Thoracic aorta (tissue), 2 donors: ENCODE measurements around the gene DGKH. TPM values are rescaled to one million over a fixed set of nuclear protein-coding genes. Genes with fewer than 3 reads are reported as not detected.
"Not testable (repeated sequence)": the region's sequence is repeated elsewhere in the genome, so short reads cannot be mapped to it uniquely, and the experiment has no call there.

Experiments
- ATAC-seq: fragments of 150-250 bp; one replicate; pipeline ENCODE4 v1.8.0; 2017; ENCODE audit warnings: low read depth; ENCODE audit not compliant: insufficient number of reproducible peaks, low FRiP score
- DNase-seq: peaks from one replicate; pipeline ENCODE4 v3.0.0-alpha.2; 2020; ENCODE audit warnings: low spot score
- H3K27ac ChIP-seq, 2 donors: fragments of 200-600 bp; sonication (generic); 1 replicate in 1 of 2; 2 replicates in 1 of 2; pipeline ENCODE4 v1.5.1; 2016; ENCODE audit warnings: mild to moderate bottlenecking in 2 of 2, moderate library complexity in 2 of 2
- H3K27me3 ChIP-seq: fragments of 200-600 bp; sonication (generic); replicated peaks from 2 replicates; pipeline ENCODE4 v1.6.0; 2016; ENCODE audit warnings: mild to moderate bottlenecking; ENCODE audit not compliant: insufficient read depth
- H3K36me3 ChIP-seq: fragments of 200-600 bp; sonication (generic); one replicate; pipeline ENCODE4 v1.5.1; 2016
- H3K4me1 ChIP-seq, 2 donors: fragments of 200-600 bp; sonication (generic); 1 replicate in 1 of 2; 2 replicates in 1 of 2; pipeline versions ENCODE4 v1.5.1 to v1.6.0; 2016; ENCODE audit warnings: low read depth in 2 of 2, mild to moderate bottlenecking in 1 of 2; ENCODE audit not compliant: control insufficient read depth in 1 of 2
- H3K4me3 ChIP-seq: fragments of 200-600 bp; sonication (generic); 2 replicates; pipeline ENCODE4 v1.5.1; 2016; ENCODE audit warnings: mild to moderate bottlenecking
- H3K9me3 ChIP-seq: fragments of 200-600 bp; sonication (generic); 2 replicates; pipeline ENCODE4 v1.5.1; 2016
- total RNA-seq, 2 donors: library from RNA; depleted of rRNA; stranded (reverse); fragments of >200 nt; gene quantifications; one replicate each; pipeline versions ENCODE4 v1.1.0 to v1.2.3, GENCODE V29; 2016
- TF ChIP-seq, protein P1 (sequence below): fragments of 200-600 bp; sonication (generic); IDR thresholded peaks from one replicate; pipeline ENCODE4 v1.5.1; 2019; ENCODE audit warnings: antibody characterized with exemption

Gene DGKH
- total RNA-seq, 2 donors from 2014 or later: 18.3 to 37.8 TPM

DNA sequence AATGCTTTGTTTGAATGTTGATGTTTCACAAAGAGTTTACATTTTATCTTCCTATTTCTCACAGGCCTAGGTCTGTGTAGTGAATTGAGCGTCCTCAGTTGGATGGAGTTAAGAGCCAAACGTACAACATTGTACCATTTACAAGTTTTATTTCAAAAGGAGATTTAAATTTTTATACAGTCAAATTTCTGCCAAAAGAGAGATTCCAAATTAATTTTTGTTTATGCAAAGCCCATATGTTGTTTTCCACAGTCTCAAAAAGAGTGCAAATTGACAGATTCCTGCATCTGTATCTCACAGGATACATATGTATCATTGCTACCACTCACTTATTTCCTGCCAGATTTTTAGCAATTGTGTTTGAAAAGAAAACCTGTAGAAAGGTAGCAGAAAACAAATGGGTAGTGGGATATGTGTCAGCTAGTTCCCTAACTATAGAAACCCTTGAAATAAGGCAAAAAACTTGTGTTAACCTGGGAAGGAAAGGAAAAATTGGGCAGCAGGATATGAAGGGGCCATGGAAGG is 46.1 kb downstream of the DGKH start:
- no peaks in the 10 kb centered on the region for H3K9me3 ChIP-seq
- H3K27ac ChIP-seq: no peak overlapping the region
- TF ChIP-seq, protein P1, sequence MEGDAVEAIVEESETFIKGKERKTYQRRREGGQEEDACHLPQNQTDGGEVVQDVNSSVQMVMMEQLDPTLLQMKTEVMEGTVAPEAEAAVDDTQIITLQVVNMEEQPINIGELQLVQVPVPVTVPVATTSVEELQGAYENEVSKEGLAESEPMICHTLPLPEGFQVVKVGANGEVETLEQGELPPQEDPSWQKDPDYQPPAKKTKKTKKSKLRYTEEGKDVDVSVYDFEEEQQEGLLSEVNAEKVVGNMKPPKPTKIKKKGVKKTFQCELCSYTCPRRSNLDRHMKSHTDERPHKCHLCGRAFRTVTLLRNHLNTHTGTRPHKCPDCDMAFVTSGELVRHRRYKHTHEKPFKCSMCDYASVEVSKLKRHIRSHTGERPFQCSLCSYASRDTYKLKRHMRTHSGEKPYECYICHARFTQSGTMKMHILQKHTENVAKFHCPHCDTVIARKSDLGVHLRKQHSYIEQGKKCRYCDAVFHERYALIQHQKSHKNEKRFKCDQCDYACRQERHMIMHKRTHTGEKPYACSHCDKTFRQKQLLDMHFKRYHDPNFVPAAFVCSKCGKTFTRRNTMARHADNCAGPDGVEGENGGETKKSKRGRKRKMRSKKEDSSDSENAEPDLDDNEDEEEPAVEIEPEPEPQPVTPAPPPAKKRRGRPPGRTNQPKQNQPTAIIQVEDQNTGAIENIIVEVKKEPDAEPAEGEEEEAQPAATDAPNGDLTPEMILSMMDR: no peak
- no peak for ATAC-seq
- H3K4me3 ChIP-seq: no peak overlapping the region
- no peak for DNase-seq
- peaks cover 6 to 16% of the 10 kb centered on the region in 2 donors for H3K4me1 ChIP-seq
- no peaks in the 10 kb centered on the region for H3K36me3 ChIP-seq
- H3K27me3 ChIP-seq: no peaks in the 10 kb centered on the region

DNA sequence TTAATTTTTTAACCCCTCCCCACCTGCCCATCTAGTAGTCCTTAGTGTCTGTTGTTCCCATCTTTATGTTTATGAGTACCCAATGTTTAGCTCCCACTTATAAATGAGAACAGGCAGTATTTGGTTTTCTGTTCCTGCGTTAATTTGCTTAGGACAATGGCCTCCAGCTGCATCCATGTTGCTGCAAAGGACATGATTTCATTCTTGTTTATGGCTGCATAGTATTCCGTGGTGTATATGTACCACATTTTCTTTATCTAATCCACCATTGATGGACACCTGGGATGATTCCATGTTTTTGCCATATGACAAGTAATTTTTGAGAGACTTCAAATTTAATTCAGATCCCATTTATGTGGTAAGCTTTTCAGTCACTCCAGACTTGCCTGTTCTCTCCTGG is 47.8 kb downstream of the DGKH start:
- DNase-seq, H3K27ac ChIP-seq, H3K4me3 ChIP-seq, H3K27me3 ChIP-seq, H3K36me3 ChIP-seq, ATAC-seq, H3K9me3 ChIP-seq: not testable (repeated sequence)
- H3K4me1 ChIP-seq: peaks cover 6 to 16% of the 10 kb centered on the region in 2 donors

DNA sequence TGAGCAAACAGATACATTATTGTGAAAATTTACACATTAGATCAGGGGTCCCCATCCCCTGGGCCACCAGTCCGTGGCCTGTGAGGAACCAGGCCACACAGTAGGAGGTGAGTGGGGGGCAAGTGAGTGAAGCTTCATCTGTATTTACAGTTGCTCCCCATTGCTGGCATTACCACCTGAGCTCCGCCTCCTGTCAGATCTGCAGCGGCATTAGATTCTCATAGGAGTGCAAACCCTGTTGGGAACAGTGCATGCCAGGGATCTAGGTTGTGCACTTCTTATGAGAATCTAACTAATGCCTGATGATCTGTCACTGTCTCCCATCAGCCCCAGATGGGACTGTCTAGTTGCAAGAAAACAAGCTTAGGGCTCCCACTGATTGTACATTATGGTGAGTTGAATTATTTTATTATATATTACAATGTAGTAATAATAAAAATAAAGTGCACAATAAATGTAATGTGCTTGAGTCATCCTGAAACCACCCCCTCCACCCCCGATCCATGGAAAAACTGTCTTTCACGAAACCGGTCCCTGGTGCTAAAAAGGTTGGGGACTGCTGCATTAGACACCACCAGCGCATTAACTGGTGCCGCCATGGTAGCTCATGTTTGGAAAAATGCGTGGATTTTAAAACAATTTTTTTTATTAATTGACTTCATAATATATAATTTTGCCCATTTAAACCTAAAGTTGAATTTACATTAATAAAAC is 51.7 kb downstream of the DGKH start:
- TF ChIP-seq, protein P1: no peak
- Histone ChIP-seq H3K9me3 (no peaks in the 10 kb centered on the region), H3K27me3 (no peaks in the 10 kb centered on the region), H3K27ac (no peak overlapping the region), H3K36me3 (no peaks in the 10 kb centered on the region), H3K4me3 (no peak overlapping the region), H3K4me1 (peaks cover 15 to 41% of the 10 kb centered on the region in 2 donors)
- ATAC-seq: no peak
- DNase-seq: no peak

DNA sequence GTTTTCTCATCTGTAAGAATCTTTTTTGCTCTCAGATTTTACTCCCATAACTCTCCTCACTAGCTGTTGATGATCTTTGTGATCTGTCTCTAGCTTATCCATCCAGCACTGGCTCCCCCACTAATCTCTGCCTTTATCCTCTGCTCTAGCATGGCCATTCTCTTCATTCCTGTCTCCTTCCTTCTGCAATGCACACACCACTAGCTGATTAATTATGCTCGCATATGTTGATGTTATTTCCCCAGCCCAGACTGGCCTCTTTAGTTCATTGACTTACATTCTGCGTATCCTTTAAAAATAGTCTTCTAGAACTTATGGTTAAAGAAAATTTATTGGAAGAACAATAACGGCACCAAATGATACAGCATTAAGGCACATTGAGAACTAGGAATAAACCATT is 52.5 kb downstream of the DGKH start:
- no peak overlapping the region for H3K27ac ChIP-seq
- DNase-seq (no peak), ATAC-seq (no peak)
- no peaks in the 10 kb centered on the region for H3K9me3 ChIP-seq
- no peak overlapping the region for H3K4me3 ChIP-seq
- TF ChIP-seq, protein P1: no peak
- H3K4me1 ChIP-seq: peaks cover 15 to 42% of the 10 kb centered on the region in 2 donors
- no peaks in the 10 kb centered on the region for H3K27me3 ChIP-seq
- H3K36me3 ChIP-seq: no peaks in the 10 kb centered on the region

DNA sequence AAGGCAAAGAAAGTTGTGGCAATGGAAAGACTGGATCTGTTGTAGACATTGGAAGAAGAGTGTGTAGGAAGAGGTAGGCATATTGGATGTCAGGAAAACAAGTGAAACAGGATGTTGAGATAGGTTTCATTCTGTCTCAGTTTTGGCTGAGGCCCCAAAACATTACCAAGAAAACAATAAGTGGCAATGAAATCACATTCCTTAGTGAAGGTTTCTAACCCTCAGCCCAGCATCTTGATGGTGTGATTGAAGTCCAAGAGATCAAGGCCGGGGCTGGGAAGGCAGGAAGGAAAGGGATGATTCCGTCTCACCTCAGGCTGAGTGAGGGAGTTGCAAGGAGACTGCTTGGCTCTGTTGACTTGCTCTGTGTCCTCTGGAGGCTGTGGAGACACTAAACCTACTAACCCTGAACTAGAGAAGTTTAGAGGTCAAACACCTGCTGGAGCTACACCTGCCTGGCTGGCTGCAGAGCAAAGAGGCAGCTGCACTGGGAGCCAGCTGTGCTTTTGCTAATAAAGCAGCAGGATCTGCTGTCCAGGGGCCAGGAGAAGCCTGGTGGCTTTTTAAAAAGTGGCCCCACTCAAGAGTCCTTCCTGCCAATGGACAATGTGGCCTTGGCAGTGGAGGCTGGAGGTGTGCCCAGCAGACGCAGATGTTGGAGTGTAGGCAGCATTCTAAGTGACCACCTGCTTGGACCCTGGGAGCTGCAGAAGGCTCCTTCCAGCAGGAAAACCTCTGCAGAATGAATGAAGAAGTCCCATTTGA is 53.6 kb downstream of the DGKH start:
- H3K27ac ChIP-seq: no peak overlapping the region
- ATAC-seq: no peak

More for the DNA sequence above, 53.6 kb downstream of the DGKH start:
- Histone ChIP-seq H3K9me3 (no peaks in the 10 kb centered on the region), H3K27me3 (no peaks in the 10 kb centered on the region), H3K4me3 (no peak overlapping the region), H3K36me3 (no peaks in the 10 kb centered on the region), H3K4me1 (peaks cover 12 to 40% of the 10 kb centered on the region in 2 donors)
- DNase-seq: no peak
- TF ChIP-seq, protein P1: no peak
